SK-N-SH (cell line): ENCODE results near the gene LHPP. TPM values are rescaled to one million over a fixed set of nuclear protein-coding genes. Genes with fewer than 3 reads are reported as not detected.

Experiments
- CTCF ChIA-PET: fragments of 300-600, 350-600 bp; formaldehyde crosslinking; extraction: SDS; loops from one replicate; lab custom pipeline; 2021; lab: Yijun Ruan, JAX
- POLR2A ChIA-PET: fragments of 350-600 bp; sonication (Branson Sonifier 250); formaldehyde crosslinking; extraction: SDS; loops from one replicate; lab custom pipeline; 2020; ENCODE audit warnings: antibody characterized with exemption, inconsistent platforms; lab: Yijun Ruan, JAX
- DNase-seq: peaks from one replicate; pipeline ENCODE4 v3.0.0; 2012
- H2AFZ ChIP-seq: fragments of 200-600 bp; sonication (generic); 2 replicates; pipeline ENCODE4 v1.8.1; 2016; ENCODE audit warnings: antibody characterized with exemption, mild to moderate bottlenecking, low read depth
- H3F3A ChIP-seq: fragments of 200-600 bp; sonication (generic); replicated peaks from 2 replicates; pipeline ENCODE3; 2016; ENCODE audit warnings: antibody characterized with exemption, mild to moderate bottlenecking; ENCODE audit not compliant: insufficient read depth
- H3K27ac ChIP-seq, 2 experiments: fragments of 200-500 bp in 1 of 2; fragments of 200-600 bp in 1 of 2; sonication (Bioruptor generic) in 1 of 2; sonication (generic), shearing (Covaris generic) in 1 of 2; 2 replicates each; pipeline versions ENCODE4 v1.5.1 to v1.6.1; 2014 to 2016; ENCODE audit warnings: low read depth in 2 of 2, inconsistent platforms in 1 of 2, low read length in 1 of 2, mild to moderate bottlenecking in 1 of 2, mixed read lengths in 1 of 2
- H3K27me3 ChIP-seq: fragments of 200-600 bp; sonication (generic), shearing (Covaris generic); 2 replicates; pipeline ENCODE4 v1.6.1; 2016; ENCODE audit warnings: mixed run types; ENCODE audit not compliant: insufficient read depth
- H3K36me3 ChIP-seq, 2 experiments: fragments of 200-500 bp in 1 of 2; fragments of 200-600 bp in 1 of 2; sonication (Bioruptor generic) in 1 of 2; sonication (generic) in 1 of 2; replicated peaks in 1 of 2; 2 replicates each; pipeline versions ENCODE3 to v1.5.1; 2014 to 2016; ENCODE audit warnings: low read length in 1 of 2, mild to moderate bottlenecking in 1 of 2; ENCODE audit not compliant: insufficient read depth in 2 of 2, control insufficient read depth in 1 of 2
- H3K4me1 ChIP-seq, 2 experiments: fragments of 200-500 bp in 1 of 2; fragments of 200-600 bp in 1 of 2; sonication (Bioruptor generic) in 1 of 2; sonication (generic), shearing (Covaris generic) in 1 of 2; 2 replicates each; pipeline versions ENCODE4 v1.5.1 to v1.6.1; 2014 to 2016; ENCODE audit warnings: low read depth in 1 of 2, low read length in 1 of 2, mixed run types in 1 of 2; ENCODE audit not compliant: insufficient read depth in 2 of 2, control insufficient read depth in 1 of 2
- H3K4me2 ChIP-seq: fragments of 200-600 bp; sonication (generic), shearing (Covaris generic); 2 replicates; pipeline ENCODE4 v1.6.1; 2017; ENCODE audit warnings: mixed run types
- H3K4me3 ChIP-seq, 2 experiments: fragments of 200-500 bp in 1 of 2; fragments of 200-600 bp in 1 of 2; sonication (Bioruptor generic) in 1 of 2; sonication (generic), shearing (Covaris generic) in 1 of 2; 2 replicates each; pipeline versions ENCODE4 v1.5.1 to v1.8.1; 2014 to 2016; ENCODE audit warnings: low read depth in 2 of 2, inconsistent platforms in 1 of 2, low read length in 1 of 2, mild to moderate bottlenecking in 1 of 2, mixed read lengths in 1 of 2, moderate library complexity in 1 of 2
- H3K79me2 ChIP-seq: fragments of 200-600 bp; sonication (generic); 2 replicates; pipeline ENCODE4 v1.8.1; 2017; ENCODE audit warnings: mild to moderate bottlenecking; ENCODE audit not compliant: insufficient read depth
- H3K9ac ChIP-seq: fragments of 200-600 bp; sonication (generic); 2 replicates; pipeline ENCODE4 v1.6.1; 2017; ENCODE audit warnings: mixed run types
- H3K9me2 ChIP-seq: fragments of 200-600 bp; sonication (generic); 2 replicates; pipeline ENCODE4 v1.6.1; 2017; ENCODE audit warnings: mixed run types
- H3K9me3 ChIP-seq: fragments of 200-600 bp; sonication (generic); 2 replicates; pipeline ENCODE4 v1.6.1; 2017; ENCODE audit warnings: mixed run types, mild to moderate bottlenecking, moderate library complexity
- H4K20me1 ChIP-seq: fragments of 200-600 bp; sonication (generic); 2 replicates; pipeline ENCODE4 v1.6.1; 2017; ENCODE audit warnings: mild to moderate bottlenecking, mixed run types; ENCODE audit not compliant: insufficient read depth
- ELF1 ChIP-seq: IDR thresholded peaks from 2 replicates; pipeline ENCODE4 v1.4.0; 2012
- EZH2phosphoT487 ChIP-seq: fragments of 200-600 bp; sonication (generic); IDR thresholded peaks from 2 replicates; pipeline ENCODE4 v1.6.1; 2017; ENCODE audit warnings: low read depth, mixed run types, mild to moderate bottlenecking, antibody characterized with exemption, moderate library complexity, borderline replicate concordance
- FOSL2 ChIP-seq: IDR thresholded peaks from 2 replicates; pipeline ENCODE4 v1.4.0; 2012; ENCODE audit warnings: low read depth, mild to moderate bottlenecking, moderate library complexity, borderline replicate concordance
- FOXJ3 ChIP-seq: sonication (generic); formaldehyde crosslinking; IDR thresholded peaks from 2 replicates; pipeline ENCODE4 v1.5.1; 2020; ENCODE audit warnings: mild to moderate bottlenecking, missing genetic modification reagents
- GABPA ChIP-seq: IDR thresholded peaks from 2 replicates; pipeline ENCODE4 v1.4.0; 2012; ENCODE audit warnings: low read depth, mild to moderate bottlenecking
- GATA2 ChIP-seq: sonication (generic); formaldehyde crosslinking; IDR thresholded peaks from 2 replicates; pipeline ENCODE4 v1.5.0; 2020; ENCODE audit warnings: mild to moderate bottlenecking, missing genetic modification reagents
- IRF3 ChIP-seq: fragments of 150-350 bp; IDR thresholded peaks from 2 replicates; pipeline ENCODE4 v1.6.1; 2016; ENCODE audit warnings: mild to moderate bottlenecking, low read depth, low read length
- JUND ChIP-seq: IDR thresholded peaks from 2 replicates; pipeline ENCODE4 v1.4.0; 2012
- MEF2A ChIP-seq: IDR thresholded peaks from 2 replicates; pipeline ENCODE4 v1.4.0; 2012; ENCODE audit warnings: low read depth, borderline replicate concordance
- MXI1 ChIP-seq: IDR thresholded peaks from 2 replicates; pipeline ENCODE4 v1.6.1; 2012; ENCODE audit warnings: mild to moderate bottlenecking, low read depth, low read length, improper control_type of control experiment
- NRF1 ChIP-seq: IDR thresholded peaks from 2 replicates; pipeline ENCODE4 v1.6.1; 2012; ENCODE audit warnings: low read depth, mild to moderate bottlenecking, low read length
- POLR2AphosphoS5 ChIP-seq: IDR thresholded peaks from 2 replicates; pipeline ENCODE4 v1.6.1; 2012; ENCODE audit warnings: low read depth, low read length
- RAD21 ChIP-seq: IDR thresholded peaks from 2 replicates; pipeline ENCODE4 v1.6.1; 2012; ENCODE audit warnings: mild to moderate bottlenecking, low read length
- RCOR1 ChIP-seq: fragments of 150-350 bp; IDR thresholded peaks from 2 replicates; pipeline ENCODE4 v1.6.1; 2017; ENCODE audit warnings: antibody characterized with exemption, low read length
- SIN3A ChIP-seq: IDR thresholded peaks from 2 replicates; pipeline ENCODE4 v1.6.1; 2012; ENCODE audit warnings: low read depth, mild to moderate bottlenecking, low read length, moderate library complexity, borderline replicate concordance
- SMC3 ChIP-seq: IDR thresholded peaks from 2 replicates; pipeline ENCODE4 v1.6.1; 2012; ENCODE audit warnings: low read depth, low read length, improper control_type of control experiment
- TAF1 ChIP-seq: IDR thresholded peaks from 2 replicates; pipeline ENCODE4 v1.6.1; 2012; ENCODE audit warnings: low read depth, mild to moderate bottlenecking, low read length, moderate library complexity, borderline replicate concordance
- TCF12 ChIP-seq: IDR thresholded peaks from 2 replicates; pipeline ENCODE4 v1.4.0; 2012
- TEAD4 ChIP-seq: IDR thresholded peaks from 2 replicates; pipeline ENCODE4 v1.4.0; 2012; ENCODE audit warnings: mild to moderate bottlenecking, borderline replicate concordance; ENCODE audit not compliant: insufficient read depth
- WGBS: methylation state at CpG from one replicate; pipeline ENCODE4 v1.1.6; 2017; ENCODE audit warnings: low lambda C conversion rate; 5-methylcytosine and 5-hydroxymethylcytosine counted together
- polyA plus RNA-seq, 3 experiments: library from polyadenylated mRNA; depleted of rRNA; stranded (reverse); fragments of >200 nt; gene quantifications; 2 replicates each; pipeline ENCODE4 v1.2.3, GENCODE V29; 2012
- TF ChIP-seq, protein P1 (sequence below): IDR thresholded peaks from 2 replicates; pipeline ENCODE4 v1.4.0; 2012; ENCODE audit warnings: low read depth
- TF ChIP-seq, protein P2 (sequence below): fragments of 200-600 bp; sonication (generic); IDR thresholded peaks from 2 replicates; pipeline ENCODE4 v1.6.1; 2017; ENCODE audit warnings: antibody characterized with exemption, mild to moderate bottlenecking, moderate library complexity
- TF ChIP-seq, protein P3 (sequence below): IDR thresholded peaks from 2 replicates; pipeline ENCODE4 v1.4.0; 2012; ENCODE audit warnings: low read depth, borderline replicate concordance
- TF ChIP-seq, protein P4 (sequence below): fragments of 150-350 bp; IDR thresholded peaks from 2 replicates; pipeline ENCODE4 v1.6.1; 2017; ENCODE audit warnings: antibody characterized with exemption, low read length, low read depth, borderline replicate concordance

LHPP gene
- polyA plus RNA-seq, 1 of the 3 experiments (the other 2 are of a cell fraction) = 29.8 TPM

- no peaks in the 10 kb centered on the region for H3F3A ChIP-seq
- H3K9ac ChIP-seq = no peak overlapping the region
- TF ChIP-seq FOSL2 (no peak), GABPA (no peak), FOXJ3 (no peak), SMC3 (no peak), JUND (no peak), ELF1 (no peak), MEF2A (no peak), SIN3A (no peak), GATA2 (no peak), NRF1 (no peak), POLR2AphosphoS5 (no peak), TAF1 (no peak), RCOR1 (no peak), RAD21 (no peak), EZH2phosphoT487 (no peak)
- TF ChIP-seq, protein P1, sequence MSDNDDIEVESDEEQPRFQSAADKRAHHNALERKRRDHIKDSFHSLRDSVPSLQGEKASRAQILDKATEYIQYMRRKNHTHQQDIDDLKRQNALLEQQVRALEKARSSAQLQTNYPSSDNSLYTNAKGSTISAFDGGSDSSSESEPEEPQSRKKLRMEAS = no peak
- no peaks in the 10 kb centered on the region for H3K9me2 ChIP-seq
- no peak overlapping the region; a peak in 1 of 4 replicates for H3K27ac ChIP-seq
- POLR2A ChIA-PET = no interaction called here
- no peak for DNase-seq
- peaks cover 0 to 18% of the 10 kb centered on the region in 2 experiments; a peak in 1 of 4 replicates for H3K4me1 ChIP-seq
- no peak overlapping the region for H3K4me2 ChIP-seq
- no peaks in the 10 kb centered on the region for H3K9me3 ChIP-seq
- WGBS = 99% methylated on average over 9 of the region's 9 CpGs
- 0 out of 2 replicates have a peak, but pooled peaks cover 8% of the 10 kb centered on the region for H4K20me1 ChIP-seq
- CTCF ChIA-PET = interaction anchor here (1.4 kb wide), 1 partner anchor 117 kb away, joined by 3 read pairs; no protein-coding TSS in a partner anchor
- H3K4me3 ChIP-seq = no peak overlapping the region
- H2AFZ ChIP-seq = no peak overlapping the region
- no peaks in the 10 kb centered on the region for H3K27me3 ChIP-seq
- 0 out of 2 replicates have a peak, but pooled peaks cover 5% of the 10 kb centered on the region for H3K79me2 ChIP-seq
- H3K36me3 ChIP-seq = no peaks in the 10 kb centered on the region
Measured at GRCh38 chr10:124657806-124658205, 196.2 kb downstream of the LHPP start.

DNA sequence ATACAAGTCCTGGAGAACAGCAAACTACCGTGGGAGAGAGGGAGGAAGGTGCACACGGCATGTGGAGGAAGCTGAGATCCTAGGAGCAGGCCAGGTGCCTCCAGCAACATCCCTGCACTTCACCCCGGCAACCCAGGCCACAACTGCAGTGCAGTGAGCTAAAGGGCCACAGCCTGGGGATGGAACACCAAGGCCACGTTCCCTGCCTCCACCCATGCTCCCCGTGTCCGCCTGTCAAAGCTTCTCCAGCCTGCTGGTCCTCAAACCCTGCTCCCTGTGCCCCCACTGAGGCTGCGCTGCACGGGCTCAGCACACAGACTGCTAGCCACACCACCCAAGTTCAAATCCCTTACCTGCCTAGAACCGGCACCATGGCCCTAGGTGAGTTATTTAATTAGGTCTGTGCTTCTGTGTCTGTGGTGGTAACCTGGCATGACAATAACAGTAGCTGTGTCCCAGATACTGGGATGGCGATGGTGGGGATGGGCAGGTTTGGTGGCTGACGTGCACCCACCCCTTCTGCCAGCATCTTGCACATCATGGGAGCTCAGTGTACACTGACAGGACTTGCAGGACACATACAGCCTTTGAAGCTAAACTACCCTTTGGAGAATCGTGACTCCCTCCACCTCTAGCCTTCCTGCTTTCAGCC lies 197.1 kb downstream of the LHPP start:
- Histone ChIP-seq H3K36me3 (peaks cover 0 to 2% of the 10 kb centered on the region in 2 experiments), H3K27me3 (no peaks in the 10 kb centered on the region), H2AFZ (no peak overlapping the region), H3K27ac (no peak overlapping the region; a peak in 1 of 4 replicates), H3K4me1 (peaks cover 0 to 9% of the 10 kb centered on the region in 2 experiments; a peak in 1 of 4 replicates), H3K4me2 (no peak overlapping the region), H3K4me3 (no peak overlapping the region), H3F3A (no peaks in the 10 kb centered on the region), H4K20me1 (0 out of 2 replicates have a peak, but pooled peaks cover 8% of the 10 kb centered on the region), H3K9me2 (no peaks in the 10 kb centered on the region), H3K79me2 (0 out of 2 replicates have a peak, but pooled peaks cover 5% of the 10 kb centered on the region), H3K9ac (no peak overlapping the region), H3K9me3 (no peaks in the 10 kb centered on the region)
- ChIA-PET POLR2A (no interaction called here), CTCF (interaction anchor here (0.7 to 1.4 kb wide), 3 partner anchors 55 to 118 kb away, joined by 3 read pairs; no protein-coding TSS in a partner anchor)
- 96% methylated on average over 12 of the region's 12 CpGs for WGBS
- no peak for DNase-seq
- no peak for TF ChIP-seq MXI1
- no peak for TF ChIP-seq IRF3
- TF ChIP-seq, protein P2, sequence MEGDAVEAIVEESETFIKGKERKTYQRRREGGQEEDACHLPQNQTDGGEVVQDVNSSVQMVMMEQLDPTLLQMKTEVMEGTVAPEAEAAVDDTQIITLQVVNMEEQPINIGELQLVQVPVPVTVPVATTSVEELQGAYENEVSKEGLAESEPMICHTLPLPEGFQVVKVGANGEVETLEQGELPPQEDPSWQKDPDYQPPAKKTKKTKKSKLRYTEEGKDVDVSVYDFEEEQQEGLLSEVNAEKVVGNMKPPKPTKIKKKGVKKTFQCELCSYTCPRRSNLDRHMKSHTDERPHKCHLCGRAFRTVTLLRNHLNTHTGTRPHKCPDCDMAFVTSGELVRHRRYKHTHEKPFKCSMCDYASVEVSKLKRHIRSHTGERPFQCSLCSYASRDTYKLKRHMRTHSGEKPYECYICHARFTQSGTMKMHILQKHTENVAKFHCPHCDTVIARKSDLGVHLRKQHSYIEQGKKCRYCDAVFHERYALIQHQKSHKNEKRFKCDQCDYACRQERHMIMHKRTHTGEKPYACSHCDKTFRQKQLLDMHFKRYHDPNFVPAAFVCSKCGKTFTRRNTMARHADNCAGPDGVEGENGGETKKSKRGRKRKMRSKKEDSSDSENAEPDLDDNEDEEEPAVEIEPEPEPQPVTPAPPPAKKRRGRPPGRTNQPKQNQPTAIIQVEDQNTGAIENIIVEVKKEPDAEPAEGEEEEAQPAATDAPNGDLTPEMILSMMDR = no peak
- no peak for TF ChIP-seq TEAD4
- TF ChIP-seq TCF12 = no peak
- no peak for TF ChIP-seq FOSL2
- no peak for TF ChIP-seq SIN3A
- TF ChIP-seq, protein P3, sequence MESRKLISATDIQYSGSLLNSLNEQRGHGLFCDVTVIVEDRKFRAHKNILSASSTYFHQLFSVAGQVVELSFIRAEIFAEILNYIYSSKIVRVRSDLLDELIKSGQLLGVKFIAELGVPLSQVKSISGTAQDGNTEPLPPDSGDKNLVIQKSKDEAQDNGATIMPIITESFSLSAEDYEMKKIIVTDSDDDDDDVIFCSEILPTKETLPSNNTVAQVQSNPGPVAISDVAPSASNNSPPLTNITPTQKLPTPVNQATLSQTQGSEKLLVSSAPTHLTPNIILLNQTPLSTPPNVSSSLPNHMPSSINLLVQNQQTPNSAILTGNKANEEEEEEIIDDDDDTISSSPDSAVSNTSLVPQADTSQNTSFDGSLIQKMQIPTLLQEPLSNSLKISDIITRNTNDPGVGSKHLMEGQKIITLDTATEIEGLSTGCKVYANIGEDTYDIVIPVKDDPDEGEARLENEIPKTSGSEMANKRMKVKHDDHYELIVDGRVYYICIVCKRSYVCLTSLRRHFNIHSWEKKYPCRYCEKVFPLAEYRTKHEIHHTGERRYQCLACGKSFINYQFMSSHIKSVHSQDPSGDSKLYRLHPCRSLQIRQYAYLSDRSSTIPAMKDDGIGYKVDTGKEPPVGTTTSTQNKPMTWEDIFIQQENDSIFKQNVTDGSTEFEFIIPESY = no peak
- no peak for TF ChIP-seq NRF1
- TF ChIP-seq POLR2AphosphoS5 = no peak
- TF ChIP-seq, protein P4, sequence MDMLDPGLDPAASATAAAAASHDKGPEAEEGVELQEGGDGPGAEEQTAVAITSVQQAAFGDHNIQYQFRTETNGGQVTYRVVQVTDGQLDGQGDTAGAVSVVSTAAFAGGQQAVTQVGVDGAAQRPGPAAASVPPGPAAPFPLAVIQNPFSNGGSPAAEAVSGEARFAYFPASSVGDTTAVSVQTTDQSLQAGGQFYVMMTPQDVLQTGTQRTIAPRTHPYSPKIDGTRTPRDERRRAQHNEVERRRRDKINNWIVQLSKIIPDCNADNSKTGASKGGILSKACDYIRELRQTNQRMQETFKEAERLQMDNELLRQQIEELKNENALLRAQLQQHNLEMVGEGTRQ = no peak
